Duodenal mucosa (tissue), 2 donors: ENCODE data around the gene NR2C2.

ENCODE experiments used
- H3K27ac ChIP-seq: one replicate; pipeline ENCODE4 v1.7.0; 2013; ENCODE audit warnings: low read depth, low read length
- H3K27me3 ChIP-seq, 2 donors: one replicate each; pipeline ENCODE4 v1.7.0; 2013; ENCODE audit warnings: low read length in 2 of 2, control low read depth in 1 of 2; ENCODE audit not compliant: insufficient read depth in 2 of 2, control insufficient read depth in 1 of 2
- H3K36me3 ChIP-seq, 2 donors: one replicate each; pipeline ENCODE4 v1.7.0; 2013; ENCODE audit warnings: low read length in 2 of 2, control low read depth in 1 of 2; ENCODE audit not compliant: insufficient read depth in 2 of 2, control insufficient read depth in 1 of 2
- H3K4me1 ChIP-seq, 2 donors: one replicate each; pipeline ENCODE4 v1.7.0; 2013; ENCODE audit warnings: low read length in 2 of 2, control low read depth in 1 of 2; ENCODE audit not compliant: insufficient read depth in 2 of 2, control insufficient read depth in 1 of 2
- H3K4me3 ChIP-seq, 2 donors: one replicate each; pipeline ENCODE4 v1.7.0; 2013; ENCODE audit warnings: low read length in 2 of 2, low read depth in 1 of 2
- H3K9ac ChIP-seq, 2 donors: one replicate each; pipeline ENCODE4 v1.7.0; 2013; ENCODE audit warnings: low read length in 2 of 2, low read depth in 1 of 2
- H3K9me3 ChIP-seq, 2 donors: one replicate each; pipeline ENCODE4 v1.7.0; 2013; ENCODE audit warnings: low read length in 2 of 2, control low read depth in 1 of 2; ENCODE audit not compliant: control insufficient read depth in 1 of 2

NR2C2 gene

DNA sequence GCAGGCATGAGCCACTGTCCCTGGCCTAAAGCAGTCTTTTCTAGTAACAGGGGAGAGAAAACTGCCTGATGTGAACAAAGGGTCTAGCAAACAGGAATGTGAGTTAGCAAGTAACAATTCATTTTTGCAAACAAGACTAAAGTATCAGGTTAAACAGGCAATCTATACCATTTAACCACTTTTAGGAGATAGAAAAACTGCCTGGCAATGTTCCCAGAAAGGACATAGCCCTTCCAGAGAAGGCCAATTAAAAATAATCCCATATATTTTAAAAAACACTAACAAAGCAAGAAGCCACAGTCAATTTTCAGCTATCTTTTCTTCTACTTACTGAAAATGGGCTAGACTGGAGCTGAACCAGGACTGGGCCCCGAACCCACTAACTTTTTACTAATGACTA lies 145.3 kb downstream of the NR2C2 start:
- Histone ChIP-seq H3K27ac (no peak overlapping the region), H3K36me3 (peaks cover 15 to 50% of the 10 kb centered on the region in 2 donors), H3K4me1 (peaks cover 3% of the 10 kb centered on the region in 2 donors), H3K9ac (no peak overlapping the region), H3K4me3 (no peak overlapping the region), H3K9me3 (no peaks in the 10 kb centered on the region), H3K27me3 (no peaks in the 10 kb centered on the region)

DNA sequence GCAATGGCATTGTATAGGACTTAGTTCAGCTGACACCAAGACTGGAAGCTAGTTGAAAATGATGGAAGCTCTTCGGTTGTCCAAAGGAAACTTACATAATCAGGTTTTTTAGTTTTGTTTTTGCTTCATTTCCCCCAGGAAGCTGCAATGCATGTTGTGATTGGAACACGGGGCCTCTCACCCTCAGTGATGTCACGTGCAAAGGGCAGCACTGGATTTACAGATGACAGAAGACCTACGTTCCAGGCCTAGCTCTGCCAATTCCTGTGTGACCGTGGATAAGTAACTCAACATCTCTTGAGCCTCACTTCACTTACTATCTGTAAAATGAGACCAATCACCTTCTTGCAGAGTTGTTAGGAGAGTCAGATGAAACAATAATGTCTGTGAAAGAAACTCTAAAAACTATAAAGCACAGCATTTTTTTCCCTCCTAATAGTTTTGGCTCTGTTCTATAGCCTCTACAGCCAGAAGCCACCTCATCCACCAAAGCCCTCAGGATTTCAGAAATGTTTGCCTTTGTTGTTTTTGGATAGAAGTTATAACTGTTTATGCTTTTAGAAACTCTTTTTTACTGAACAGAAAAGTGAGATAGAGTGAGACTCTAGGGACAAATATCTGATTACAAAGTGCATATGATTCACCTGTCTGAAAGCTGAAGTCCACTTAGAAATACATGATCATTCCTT lies 146.9 kb downstream of the NR2C2 start:
- Histone ChIP-seq H3K27ac (no peak overlapping the region), H3K36me3 (peaks cover 15 to 42% of the 10 kb centered on the region in 2 donors), H3K9me3 (no peaks in the 10 kb centered on the region), H3K4me1 (peaks cover 7 to 8% of the 10 kb centered on the region in 2 donors), H3K9ac (no peak overlapping the region), H3K4me3 (no peak overlapping the region), H3K27me3 (no peaks in the 10 kb centered on the region)

DNA sequence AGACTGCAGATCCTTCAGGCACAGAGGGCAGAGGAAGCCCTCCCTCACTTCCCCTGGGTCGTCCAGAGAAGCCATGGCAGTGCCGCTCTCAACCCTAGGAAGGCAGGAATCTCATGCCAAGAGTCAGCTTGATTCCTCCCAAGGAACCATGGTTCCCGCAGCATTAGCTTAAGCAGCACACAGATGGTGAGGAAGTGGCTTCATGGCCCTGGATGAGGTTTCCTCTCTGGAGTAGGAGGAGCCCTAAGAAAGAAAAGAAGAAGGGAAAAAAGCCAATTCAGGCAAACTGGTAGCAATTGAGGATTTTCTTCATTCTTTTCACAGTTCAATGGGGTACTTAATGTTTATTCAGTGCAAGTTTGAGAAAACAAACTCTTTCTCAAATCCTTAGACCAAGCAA lies 148.7 kb downstream of the NR2C2 start:
- Histone ChIP-seq H3K36me3 (peaks cover 15 to 34% of the 10 kb centered on the region in 2 donors), H3K27ac (no peak overlapping the region), H3K4me1 (peaks cover 14 to 15% of the 10 kb centered on the region in 2 donors), H3K9me3 (no peaks in the 10 kb centered on the region), H3K27me3 (no peaks in the 10 kb centered on the region), H3K4me3 (no peak overlapping the region), H3K9ac (no peak overlapping the region)

DNA sequence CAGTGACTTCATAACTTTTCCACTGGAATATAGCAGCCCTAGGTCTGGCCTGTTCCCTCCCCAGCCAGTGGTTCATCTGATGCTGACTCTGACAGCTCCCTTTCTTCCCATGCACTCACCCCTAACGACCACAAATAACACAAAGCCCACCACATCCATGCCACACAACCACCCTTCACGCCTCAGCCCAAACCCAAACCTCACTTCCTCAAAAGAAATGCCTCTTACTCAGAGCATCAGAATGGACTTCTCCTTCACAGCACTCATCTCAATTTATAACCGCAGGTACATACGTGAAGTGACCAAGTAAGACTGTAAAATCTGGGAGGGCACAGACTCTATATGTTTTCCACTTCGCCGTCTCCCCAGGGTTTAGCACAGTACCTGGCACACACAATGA lies 150.5 kb downstream of the NR2C2 start:
- H3K27me3 ChIP-seq, result no peaks in the 10 kb centered on the region
- no peaks in the 10 kb centered on the region for H3K9me3 ChIP-seq
- H3K4me3 ChIP-seq, result peak overlapping the region; percentile 87 to 100
- peaks cover 15 to 28% of the 10 kb centered on the region in 2 donors for H3K36me3 ChIP-seq
- no peak overlapping the region for H3K27ac ChIP-seq
- peaks cover 14 to 23% of the 10 kb centered on the region in 2 donors for H3K4me1 ChIP-seq
- peak overlapping the region; percentile 81 to 94 for H3K9ac ChIP-seq
